DMS 273 (cell line): ENCODE data around the gene ANP32B.
"Not testable (repeated sequence)": the region's sequence is repeated elsewhere in the genome, so short reads cannot be mapped to it uniquely, and the experiment has no call there.

Experiments used
- DNase-seq: peaks from one replicate; lab custom pipeline; 2025; ENCODE audit not compliant: unreplicated experiment; lab: John Stamatoyannopoulos, UW

Gene ANP32B

GRCh38 chr9:97991818-97992217 is 8.7 kb downstream of the ANP32B start:
- DNase-seq: no peak

GRCh38 chr9:97992219-97992618 is 9.1 kb downstream of the ANP32B start:
- DNase-seq: no peak

GRCh38 chr9:97993000-97993399 is 9.9 kb downstream of the ANP32B start:
- DNase-seq: no peak

- DNase-seq: no peak
Measured at GRCh38 chr9:97994703-97995102, 11.6 kb downstream of the ANP32B start.

GRCh38 chr9:97996676-97997075 is 13.5 kb downstream of the ANP32B start:
- DNase-seq: not testable (repeated sequence)

GRCh38 chr9:97997330-97998276 is 14.5 kb downstream of the ANP32B start:
- peak; percentile 14 for DNase-seq

GRCh38 chr9:98002808-98003207 is 19.7 kb downstream of the ANP32B start:
- DNase-seq: peak; percentile 57

- no peak for DNase-seq
Measured at GRCh38 chr9:98006127-98006796, 23.1 kb downstream of the ANP32B start.

- no peak for DNase-seq
Measured at GRCh38 chr9:98007251-98007928, 24.2 kb downstream of the ANP32B start.

- no peak for DNase-seq
Measured at GRCh38 chr9:98008764-98009163, 25.6 kb downstream of the ANP32B start.

GRCh38 chr9:98009437-98009836 is 26.3 kb downstream of the ANP32B start:
- no peak for DNase-seq

- no peak for DNase-seq
Measured at GRCh38 chr9:98009936-98010335, 26.8 kb downstream of the ANP32B start.

GRCh38 chr9:98010445-98010844 is 27.3 kb downstream of the ANP32B start:
- peak; percentile 10 for DNase-seq

- DNase-seq: no peak
Measured at GRCh38 chr9:98011122-98011521, 28.0 kb downstream of the ANP32B start.

- no peak for DNase-seq
Measured at GRCh38 chr9:98016137-98016680, 33.1 kb downstream of the ANP32B start.

GRCh38 chr9:98017306-98017705 is 34.2 kb downstream of the ANP32B start:
- DNase-seq: no peak

- peak; percentile 34 for DNase-seq
Measured at GRCh38 chr9:98018347-98018746, 35.2 kb downstream of the ANP32B start.

GRCh38 chr9:98019098-98019497 is 36.0 kb downstream of the ANP32B start:
- DNase-seq: peak; percentile 14

GRCh38 chr9:98019869-98020268 is 36.7 kb downstream of the ANP32B start:
- not testable (repeated sequence) for DNase-seq

GRCh38 chr9:98020476-98021145 is 37.5 kb downstream of the ANP32B start:
- DNase-seq: peak; percentile 24
